OCI-LY3 (cell line): ENCODE data around the gene LYZL1.

Source experiments
- CTCF ChIP-seq: fragments of 200-600, 300-600 bp; sonication (generic); IDR thresholded peaks from 2 replicates; pipeline ENCODE4 v1.5.1; 2014; ENCODE audit warnings: antibody characterized with exemption, low read length, low read depth
- EZH2phosphoT487 ChIP-seq: fragments of 200-600 bp; shearing (Covaris generic); IDR thresholded peaks from 2 replicates; pipeline ENCODE4 v1.6.1; 2018; ENCODE audit warnings: antibody characterized with exemption, mixed run types, low read depth

GRCh38 chr10:29304995-29305335 is 16.1 kb downstream of the LYZL1 start:
- no peak for TF ChIP-seq CTCF
- no peak for TF ChIP-seq EZH2phosphoT487
